Measurements from ENCODE around the gene PPP2R2D. TPM values are rescaled to one million over a fixed set of nuclear protein-coding genes. Genes with fewer than 3 reads are reported as not detected.

Gene PPP2R2D
- polyA plus RNA-seq, 1 donor (not counting 4 experiments of a cell fraction or from before 2014, with no cell fraction given), result 49.1 TPM

GRCh38 chr10:131923038-131923756 is 22.4 kb downstream of the PPP2R2D start:
- FAIRE-seq, result no peak
- dilution Hi-C loops (cut with MboI; ENCODE audit: extremely low pct_ligation_motif_present, low sequenced_read_pairs), result no loop called here
- peaks cover 99% of the 10 kb centered on the region for H3K79me2 ChIP-seq (ENCODE audit: control insufficient read depth, insufficient read depth, low read length)
- peaks cover 0 to 8% of the 10 kb centered on the region in 2 experiments for H3K36me3 ChIP-seq (ENCODE audit: control insufficient read depth in 2 of 2, extremely low read depth in 1 of 2, insufficient read depth in 2 of 2, low read length in 2 of 2)
- no peak for TF ChIP-seq CTCF (optimal IDR thresholded peaks at IDR 0.05 in 1 of 3, IDR thresholded peaks at IDR 0.05 in 1 of 3, conservative IDR thresholded peaks at IDR 0.05 in 1 of 3; ENCODE audit: extremely low read depth in 1 of 3, insufficient read depth in 2 of 3, low read length in 3 of 3)
- TF ChIP-seq EZH2 (IDR thresholded peaks at IDR 0.05; ENCODE audit: low read length), result no peak
- no peak overlapping the region for H3K4me3 ChIP-seq (ENCODE audit: control insufficient read depth in 2 of 3, extremely low read depth in 1 of 3, insufficient read depth in 2 of 3, low read depth in 1 of 3, low read length in 3 of 3)
- H3K9ac ChIP-seq (ENCODE audit: control insufficient read depth, extremely low read depth, insufficient read depth, low read length), result no peak overlapping the region
- H3K27me3 ChIP-seq (ENCODE audit: control insufficient read depth, extremely low read depth, insufficient read depth, low read length), result no peaks in the 10 kb centered on the region
- H3K4me2 ChIP-seq (ENCODE audit: control insufficient read depth, extremely low read depth, insufficient read depth, low read depth, low read length), result no peak overlapping the region
- H3K9me1 ChIP-seq (ENCODE audit: control insufficient read depth, extremely low read depth, insufficient read depth, low read length), result peaks cover 7% of the 10 kb centered on the region
- H3K9me3 ChIP-seq (ENCODE audit: control insufficient read depth, low read depth, low read length), result peaks cover 2% of the 10 kb centered on the region
- H3K27ac ChIP-seq (ENCODE audit: control insufficient read depth, insufficient read depth, low read length), result no peak overlapping the region
- H2AFZ ChIP-seq (ENCODE audit: control insufficient read depth, low read length), result no peak overlapping the region
- peaks cover 25% of the 10 kb centered on the region for H4K20me1 ChIP-seq (ENCODE audit: control insufficient read depth, extremely low read depth, insufficient read depth, low read length)
- H3K4me1 ChIP-seq (ENCODE audit: control insufficient read depth, extremely low read depth, insufficient read depth, low read length), result peaks cover 21% of the 10 kb centered on the region
- DNase-seq (ENCODE audit: low read depth, low spot score), result no peak

GRCh38 chr10:131925011-131925649 is 24.3 kb downstream of the PPP2R2D start:
- no peak for FAIRE-seq
- no peak overlapping the region for H3K4me2 ChIP-seq (ENCODE audit: control insufficient read depth, extremely low read depth, insufficient read depth, low read depth, low read length)
- no peak overlapping the region for H3K4me3 ChIP-seq (ENCODE audit: control insufficient read depth in 2 of 3, extremely low read depth in 1 of 3, insufficient read depth in 2 of 3, low read depth in 1 of 3, low read length in 3 of 3)
- H3K9me3 ChIP-seq (ENCODE audit: control insufficient read depth, low read depth, low read length), result peaks cover 2% of the 10 kb centered on the region
- H4K20me1 ChIP-seq (ENCODE audit: control insufficient read depth, extremely low read depth, insufficient read depth, low read length), result peaks cover 30% of the 10 kb centered on the region
- TF ChIP-seq CTCF (optimal IDR thresholded peaks at IDR 0.05 in 1 of 3, IDR thresholded peaks at IDR 0.05 in 1 of 3, conservative IDR thresholded peaks at IDR 0.05 in 1 of 3; ENCODE audit: extremely low read depth in 1 of 3, insufficient read depth in 2 of 3, low read length in 3 of 3), result no peak
- no peak for TF ChIP-seq EZH2 (IDR thresholded peaks at IDR 0.05; ENCODE audit: low read length)
- no peaks in the 10 kb centered on the region for H3K27me3 ChIP-seq (ENCODE audit: control insufficient read depth, extremely low read depth, insufficient read depth, low read length)
- H3K9ac ChIP-seq (ENCODE audit: control insufficient read depth, extremely low read depth, insufficient read depth, low read length), result no peak overlapping the region
- peaks cover 0 to 8% of the 10 kb centered on the region in 2 experiments for H3K36me3 ChIP-seq (ENCODE audit: control insufficient read depth in 2 of 2, extremely low read depth in 1 of 2, insufficient read depth in 2 of 2, low read length in 2 of 2)
- H3K79me2 ChIP-seq (ENCODE audit: control insufficient read depth, insufficient read depth, low read length), result peaks cover 100% of the 10 kb centered on the region
- H3K27ac ChIP-seq (ENCODE audit: control insufficient read depth, insufficient read depth, low read length), result no peak overlapping the region
- dilution Hi-C loops (cut with MboI; ENCODE audit: extremely low pct_ligation_motif_present, low sequenced_read_pairs), result no loop called here
- peaks cover 17% of the 10 kb centered on the region for H3K4me1 ChIP-seq (ENCODE audit: control insufficient read depth, extremely low read depth, insufficient read depth, low read length)
- DNase-seq (ENCODE audit: low read depth, low spot score), result no peak
- H2AFZ ChIP-seq (ENCODE audit: control insufficient read depth, low read length), result no peak overlapping the region
- peaks cover 5% of the 10 kb centered on the region for H3K9me1 ChIP-seq (ENCODE audit: control insufficient read depth, extremely low read depth, insufficient read depth, low read length)

Data from keratinocyte (primary cell).